PC-3 (cell line): ENCODE measurements around the gene SH2B3.

Experiments used
- EZH2phosphoT487 ChIP-seq: fragments of 300-600 bp; sonication (generic); IDR thresholded peaks from 2 replicates; pipeline ENCODE4 v1.6.1; 2018; ENCODE audit warnings: mild to moderate bottlenecking, antibody characterized with exemption, low read length, borderline replicate concordance
- TF ChIP-seq, protein P1 (sequence below): fragments of 300-600 bp; sonication (generic); conservative IDR thresholded peaks from 2 replicates; pipeline ENCODE4 v1.5.1; 2017; ENCODE audit warnings: antibody characterized with exemption, low read depth, mild to moderate bottlenecking, low read length

DNA sequence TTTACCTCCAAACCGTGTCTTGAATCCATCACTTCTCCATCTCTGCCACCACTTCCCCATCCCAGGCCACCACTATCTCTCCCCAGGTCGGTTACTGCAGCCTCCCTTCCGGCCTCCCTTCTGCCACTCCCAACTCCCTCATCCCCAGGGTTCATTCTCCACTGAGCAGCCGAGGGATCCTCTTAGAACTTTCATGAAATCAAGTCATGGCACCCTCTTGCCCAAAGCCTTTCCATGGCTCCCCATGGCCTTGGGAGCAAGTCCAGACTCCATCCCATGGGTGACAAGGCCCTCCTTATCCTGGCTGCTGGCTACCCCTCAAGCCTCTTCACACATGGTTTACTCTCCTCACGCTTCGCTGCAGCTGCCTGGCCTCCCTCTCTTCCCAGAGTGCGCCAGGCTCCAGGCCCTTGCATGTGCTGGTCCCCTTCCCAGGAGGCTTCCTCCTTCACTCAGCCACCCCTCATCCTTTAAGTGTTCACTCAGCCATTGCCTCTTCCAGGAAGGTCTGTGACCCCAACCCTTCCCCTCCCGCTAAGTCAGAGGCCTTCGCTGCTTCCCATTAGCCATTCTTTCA, 17.9 kb upstream of the SH2B3 start:
- TF ChIP-seq, protein P1, sequence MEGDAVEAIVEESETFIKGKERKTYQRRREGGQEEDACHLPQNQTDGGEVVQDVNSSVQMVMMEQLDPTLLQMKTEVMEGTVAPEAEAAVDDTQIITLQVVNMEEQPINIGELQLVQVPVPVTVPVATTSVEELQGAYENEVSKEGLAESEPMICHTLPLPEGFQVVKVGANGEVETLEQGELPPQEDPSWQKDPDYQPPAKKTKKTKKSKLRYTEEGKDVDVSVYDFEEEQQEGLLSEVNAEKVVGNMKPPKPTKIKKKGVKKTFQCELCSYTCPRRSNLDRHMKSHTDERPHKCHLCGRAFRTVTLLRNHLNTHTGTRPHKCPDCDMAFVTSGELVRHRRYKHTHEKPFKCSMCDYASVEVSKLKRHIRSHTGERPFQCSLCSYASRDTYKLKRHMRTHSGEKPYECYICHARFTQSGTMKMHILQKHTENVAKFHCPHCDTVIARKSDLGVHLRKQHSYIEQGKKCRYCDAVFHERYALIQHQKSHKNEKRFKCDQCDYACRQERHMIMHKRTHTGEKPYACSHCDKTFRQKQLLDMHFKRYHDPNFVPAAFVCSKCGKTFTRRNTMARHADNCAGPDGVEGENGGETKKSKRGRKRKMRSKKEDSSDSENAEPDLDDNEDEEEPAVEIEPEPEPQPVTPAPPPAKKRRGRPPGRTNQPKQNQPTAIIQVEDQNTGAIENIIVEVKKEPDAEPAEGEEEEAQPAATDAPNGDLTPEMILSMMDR: no peak
- TF ChIP-seq EZH2phosphoT487: no peak
